HL-60/S4 (cell line): ENCODE results near the gene TBX18.

Experiments used
- in situ Hi-C: fragments of 300-500 bp; cut with MboI; formaldehyde crosslinking; loops from 2 replicates; pipeline ENCODE4 v1.14.3; 2022; ENCODE audit warnings: low sequenced_read_pairs

Gene TBX18

DNA sequence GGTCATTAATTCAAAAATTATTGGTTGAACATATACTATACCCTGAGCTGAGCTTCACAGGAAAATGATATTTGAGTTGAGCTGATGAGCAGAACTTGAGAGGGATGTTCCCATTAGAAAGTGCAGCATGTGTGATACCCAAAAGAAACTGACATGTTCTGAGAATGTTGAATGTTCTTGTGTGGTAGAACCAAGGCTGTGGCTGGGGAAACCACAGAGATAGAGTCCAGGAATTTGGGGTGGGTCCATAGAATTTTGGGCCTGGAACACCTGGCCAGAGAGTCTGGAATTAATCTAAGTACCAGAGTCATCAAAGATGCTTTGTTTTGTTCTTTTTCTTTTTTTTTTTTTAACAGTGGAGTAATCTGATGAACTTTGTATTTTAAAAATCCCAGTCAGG is 88.7 kb downstream of the TBX18 start:
- in situ Hi-C loops = no loop called here

DNA sequence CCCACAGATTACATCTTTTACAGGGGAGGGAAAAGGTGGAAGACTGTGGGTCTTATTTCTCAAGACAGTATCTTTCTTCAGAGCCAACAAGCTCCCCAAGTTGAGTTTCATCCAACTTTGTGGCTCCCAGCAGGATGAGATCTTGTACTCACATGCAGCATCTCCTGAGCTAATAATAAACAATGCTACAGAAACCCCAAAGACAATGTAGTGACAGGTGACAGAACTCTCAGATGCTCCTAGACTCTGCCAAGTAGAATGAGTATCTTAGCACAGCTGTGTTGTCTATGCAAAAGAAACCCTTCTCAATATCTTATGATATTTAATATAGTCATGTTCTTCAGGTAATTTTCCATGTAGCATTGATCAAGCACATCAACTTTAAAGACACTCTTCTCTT is 90.0 kb downstream of the TBX18 start:
- in situ Hi-C loops = no loop called here

GRCh38 chr6:84671183-84671582 is 93.2 kb downstream of the TBX18 start:
- in situ Hi-C loops = no loop called here

DNA sequence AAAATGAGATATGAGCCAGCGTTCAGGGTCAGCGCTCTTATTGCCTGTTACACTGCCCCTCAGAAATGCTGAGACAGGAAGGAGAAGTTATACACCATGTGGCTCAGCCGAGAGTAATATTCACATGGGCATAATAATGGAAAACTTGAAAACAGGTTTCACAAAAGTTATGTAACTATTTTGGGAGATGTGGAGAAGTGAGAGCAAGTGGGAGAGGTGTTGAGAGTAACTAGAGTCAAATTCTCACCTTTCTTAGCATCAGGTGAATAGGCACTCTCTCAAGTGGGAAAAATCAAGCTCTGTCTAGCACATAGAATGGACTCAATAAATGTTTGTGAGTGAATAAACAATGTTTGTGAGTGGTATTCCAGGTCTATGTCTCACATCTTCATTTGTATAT is 94.5 kb downstream of the TBX18 start:
- in situ Hi-C loops = no loop called here

DNA sequence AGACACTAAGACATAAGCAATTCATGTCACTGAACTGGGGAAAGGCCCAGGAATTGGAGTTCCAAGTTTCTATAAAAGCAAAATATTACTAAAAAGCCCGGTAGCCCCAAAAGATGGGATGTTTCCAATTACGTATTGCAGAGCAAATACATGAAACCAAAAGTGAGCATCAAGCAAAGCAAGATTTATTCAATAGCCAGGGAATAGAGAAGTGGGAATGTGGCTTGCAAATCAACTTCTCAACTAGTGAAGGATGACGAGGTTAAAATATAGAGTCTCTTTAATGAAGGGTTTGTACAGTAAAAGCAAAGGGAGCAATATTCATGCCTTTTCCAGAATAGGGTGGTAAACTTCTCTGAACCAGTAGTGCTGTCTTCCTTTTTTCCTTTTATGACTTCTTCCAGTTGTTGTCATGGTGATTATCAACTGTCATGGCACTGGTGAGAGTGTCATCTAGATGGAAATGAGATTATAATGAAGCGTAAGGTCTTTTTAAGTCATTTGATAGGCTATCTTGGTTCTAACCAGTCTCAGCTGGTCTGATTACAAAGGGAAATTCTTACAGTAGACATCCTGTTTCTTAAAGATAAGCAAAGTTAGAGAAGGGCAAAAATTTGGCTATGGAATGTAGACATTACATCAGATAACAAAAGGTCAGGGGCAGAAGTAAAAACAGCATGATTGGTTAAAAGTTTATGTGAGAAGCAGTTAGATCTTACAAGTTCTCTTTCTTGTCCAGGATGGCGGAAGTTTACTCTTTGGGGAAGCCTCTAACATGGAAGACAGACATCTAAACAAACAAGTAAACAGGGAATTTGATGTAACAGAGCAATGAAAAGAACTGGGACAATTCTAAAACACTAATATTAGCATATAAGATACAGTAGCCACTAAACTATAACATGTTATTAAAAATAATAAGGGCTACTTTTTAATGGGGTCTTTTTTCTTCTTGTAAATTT is 96.9 kb downstream of the TBX18 start:
- in situ Hi-C loops = no loop called here

- in situ Hi-C loops = no loop called here
Measured at GRCh38 chr6:84665401-84665800, 99.0 kb downstream of the TBX18 start.

GRCh38 chr6:84663866-84664265 is 100.5 kb downstream of the TBX18 start:
- in situ Hi-C loops = no loop called here

DNA sequence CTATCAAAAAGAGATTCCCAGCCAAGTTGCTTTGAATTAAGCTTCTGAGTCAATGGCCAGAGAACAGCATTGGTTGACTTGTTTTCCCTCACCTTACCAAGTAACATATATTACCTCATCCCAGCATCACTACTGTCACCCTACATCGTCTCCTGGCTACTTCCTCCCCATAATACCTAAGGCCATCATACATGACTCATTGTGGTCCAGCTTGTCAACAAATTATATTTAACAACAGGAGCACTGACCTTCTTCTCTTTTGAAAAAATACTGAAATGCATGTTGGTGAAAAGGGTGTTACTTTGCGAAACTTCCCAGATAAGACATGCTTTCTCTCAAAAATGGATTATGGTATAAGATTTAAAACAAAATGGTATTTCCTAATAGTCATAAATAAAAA is 106.9 kb downstream of the TBX18 start:
- in situ Hi-C loops = no loop called here

DNA sequence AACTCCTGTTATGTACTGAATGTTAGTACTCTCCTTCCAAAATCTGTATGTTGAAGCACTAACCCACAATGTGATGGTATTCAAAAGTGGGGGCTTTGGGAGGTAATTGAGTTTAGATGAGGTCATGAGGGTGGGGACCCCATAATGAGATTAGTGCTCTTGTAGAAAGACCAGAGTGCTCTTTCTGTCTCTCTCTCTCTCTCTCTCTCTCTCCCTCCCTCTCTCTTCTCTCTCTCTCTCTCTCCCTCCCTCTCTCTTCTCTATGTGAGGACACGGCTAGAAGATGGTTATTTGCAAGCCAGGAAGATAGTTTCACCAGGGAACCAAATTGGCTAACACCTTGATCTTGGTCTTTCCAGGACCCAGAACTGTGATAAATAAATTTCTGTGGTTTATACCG is 107.4 kb downstream of the TBX18 start:
- in situ Hi-C loops = no loop called here

DNA sequence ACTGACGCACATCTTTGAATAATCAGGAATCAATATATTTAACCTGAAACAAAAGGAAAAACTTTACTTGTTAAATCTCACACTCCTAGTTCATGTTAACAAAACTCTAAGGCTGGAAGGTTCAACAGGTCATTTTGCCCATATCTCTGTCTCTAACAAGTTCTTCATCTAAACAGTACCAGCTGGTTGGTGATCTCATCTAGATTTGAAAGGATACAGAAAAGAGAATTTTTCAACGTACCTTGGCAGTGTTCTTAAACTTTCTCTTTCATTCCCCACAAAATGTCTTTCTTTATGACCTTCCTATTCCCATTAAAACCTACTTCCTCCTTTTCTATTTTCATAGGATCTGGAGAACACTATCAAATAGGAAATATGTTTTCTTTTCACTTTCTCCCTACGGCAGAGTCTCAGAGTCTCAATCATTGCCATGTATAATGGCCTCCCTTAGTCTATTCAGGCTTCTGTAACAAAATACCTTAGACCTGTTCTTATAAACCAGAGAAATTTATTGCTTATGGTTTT is 111.3 kb downstream of the TBX18 start:
- in situ Hi-C loops = no loop called here

GRCh38 chr6:84652356-84653026 is 111.9 kb downstream of the TBX18 start:
- in situ Hi-C loops = no loop called here

GRCh38 chr6:84651583-84651982 is 112.8 kb downstream of the TBX18 start:
- in situ Hi-C loops = no loop called here

- in situ Hi-C loops = no loop called here
Measured at GRCh38 chr6:84648444-84648843, 116.0 kb downstream of the TBX18 start.

DNA sequence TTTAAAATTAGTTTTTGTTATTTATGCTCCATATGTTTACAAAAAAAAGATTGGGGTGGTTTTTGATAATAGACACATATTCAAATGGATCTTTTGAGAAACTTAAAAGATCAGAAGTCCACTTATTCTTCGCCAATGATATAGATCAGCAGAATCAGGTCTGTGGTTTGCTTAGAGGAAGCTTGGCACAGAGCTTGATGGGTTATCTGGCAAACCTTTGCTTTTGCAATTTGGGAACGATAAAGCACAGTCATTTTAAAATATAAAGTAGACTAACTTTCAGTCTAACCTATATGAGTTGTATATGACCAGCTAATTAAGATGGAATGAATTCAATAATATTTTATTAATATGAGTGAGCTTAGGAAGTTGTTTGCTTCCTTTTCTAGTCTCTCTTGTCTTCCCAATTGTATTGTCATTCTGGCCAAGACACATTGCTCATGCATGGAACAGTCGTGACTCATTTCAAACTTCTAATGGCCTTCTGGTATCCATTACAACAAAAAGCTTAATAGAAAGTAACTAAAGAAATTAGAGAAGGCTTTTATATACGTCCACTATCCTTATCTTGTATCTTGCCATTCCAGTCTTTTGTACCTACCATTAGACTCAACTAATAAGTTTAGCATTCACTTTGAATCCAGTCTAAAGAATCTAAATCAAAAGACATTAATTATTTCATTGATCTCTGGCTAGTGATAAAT is 118.7 kb downstream of the TBX18 start:
- in situ Hi-C loops = no loop called here

DNA sequence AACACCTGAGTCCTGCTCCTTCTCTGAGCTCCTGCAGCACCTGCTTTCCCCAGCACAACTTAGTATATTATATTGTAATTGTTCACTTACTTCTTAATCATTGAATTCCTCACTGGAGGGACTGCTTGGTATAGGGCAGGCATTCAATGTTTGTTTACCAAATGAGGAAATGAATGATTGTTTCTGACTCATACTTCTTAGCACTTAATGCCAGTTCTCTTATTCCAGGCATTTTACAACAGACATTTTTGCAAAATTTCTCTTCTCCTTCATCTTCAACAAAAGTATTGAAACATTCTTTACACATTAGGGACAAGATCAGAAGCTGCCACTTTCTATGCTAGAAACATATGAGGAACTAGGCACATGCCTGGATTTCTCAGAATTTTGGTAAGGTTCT is 119.4 kb downstream of the TBX18 start:
- in situ Hi-C loops = no loop called here

- in situ Hi-C loops = no loop called here
Measured at GRCh38 chr6:84643778-84644177, 120.6 kb downstream of the TBX18 start.

DNA sequence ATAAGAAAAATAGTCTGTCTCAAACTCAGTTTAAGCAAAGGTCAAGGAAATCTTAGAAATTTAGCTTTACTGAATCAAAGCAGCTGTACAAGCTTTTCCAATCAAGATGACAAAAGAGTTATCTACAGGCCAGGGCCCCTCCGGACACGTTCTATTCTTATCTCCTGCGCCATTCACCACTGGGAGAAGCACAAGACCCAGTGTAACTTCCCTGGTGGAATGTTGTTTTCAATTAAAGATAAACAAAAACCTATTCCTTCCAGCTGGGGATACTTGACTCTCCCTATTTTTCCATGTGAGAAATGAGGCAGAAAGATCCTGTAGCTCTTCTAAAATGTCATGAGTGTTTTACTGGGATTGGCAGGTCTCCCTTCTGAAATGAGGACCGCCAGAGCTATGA is 123.3 kb downstream of the TBX18 start:
- in situ Hi-C loops = no loop called here

DNA sequence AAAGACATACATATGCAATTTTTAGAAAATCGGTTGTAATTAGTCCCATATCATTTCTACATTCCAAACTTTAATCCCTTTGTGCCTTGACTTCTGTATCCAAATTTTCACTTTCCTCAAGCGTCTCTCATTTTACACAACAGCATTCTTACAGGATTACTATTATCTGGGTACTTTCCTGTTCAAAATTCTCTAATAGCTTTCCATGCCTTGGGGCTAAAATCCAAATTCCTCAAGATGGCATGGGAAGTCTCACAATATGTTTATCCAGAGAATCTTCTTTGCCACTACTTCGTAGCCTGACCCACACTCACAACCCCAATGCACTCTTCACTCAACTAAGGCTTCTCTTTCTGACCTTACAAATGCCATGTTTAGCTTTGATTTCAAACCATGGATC is 125.0 kb downstream of the TBX18 start:
- in situ Hi-C loops = no loop called here

DNA sequence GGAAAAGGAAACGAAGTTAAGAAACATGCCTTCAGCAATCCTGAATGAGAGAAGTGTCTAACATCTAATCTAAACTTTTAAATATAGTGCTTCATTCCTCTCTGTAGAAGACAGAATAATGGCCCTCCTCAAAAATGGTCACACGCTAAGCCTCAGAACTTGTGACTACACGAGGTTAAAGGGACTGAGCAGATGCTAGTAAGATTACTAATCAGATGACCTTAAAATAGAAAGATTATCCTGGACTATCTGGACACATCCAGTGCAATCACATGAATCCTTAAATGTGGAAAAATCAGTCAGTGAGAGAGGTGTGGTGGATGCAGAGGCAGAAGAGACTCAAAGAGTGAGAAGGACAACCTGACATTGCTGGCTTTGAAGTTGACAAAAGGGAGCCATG is 126.1 kb downstream of the TBX18 start:
- in situ Hi-C loops = no loop called here
